PC-9 (cell line): ENCODE results near the gene OXGR1.

Experiments used
- CTCF ChIP-seq: fragments of 200-600 bp; sonication (generic); conservative IDR thresholded peaks from 2 replicates; pipeline ENCODE4 v1.6.1; 2017; ENCODE audit warnings: mixed run types, antibody characterized with exemption, mild to moderate bottlenecking, moderate library complexity
- EZH2 ChIP-seq: fragments of 200-600 bp; sonication (generic); IDR thresholded peaks from 2 replicates; pipeline ENCODE4 v1.8.0; 2017; ENCODE audit warnings: antibody characterized with exemption, low read depth

DNA sequence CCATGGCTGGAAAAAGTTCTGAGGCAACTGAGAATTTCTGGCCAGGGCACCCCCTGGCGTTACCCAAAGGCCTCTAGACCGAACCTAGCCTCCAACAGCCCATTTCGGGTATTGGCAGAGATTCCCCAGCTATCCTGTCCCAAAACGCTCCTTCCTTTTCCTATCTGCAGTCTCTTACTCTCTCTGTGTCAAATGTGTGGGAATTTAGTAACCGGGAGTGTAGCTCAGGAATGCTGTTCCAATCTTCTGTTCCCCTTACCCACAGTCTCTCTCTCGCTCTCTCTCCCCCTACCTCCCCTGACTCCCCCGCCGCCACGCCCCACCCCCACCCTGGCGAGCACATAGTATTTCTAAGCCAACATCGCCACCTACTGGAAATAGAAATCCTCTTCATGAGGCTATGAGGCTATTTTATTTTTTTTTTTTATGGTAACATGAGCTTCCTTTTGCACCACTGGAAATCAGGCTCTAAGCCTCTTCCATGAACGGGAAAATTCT is 27.0 kb downstream of the OXGR1 start:
- TF ChIP-seq CTCF (peak; percentile 69), EZH2 (no peak)
